ENCODE measurements around the gene PROM1. TPM values are rescaled to one million over a fixed set of nuclear protein-coding genes. Genes with fewer than 3 reads are reported as not detected.

The PROM1 gene
- total and polyA plus RNA-seq, 2 of the 8 experiments (the other 6 are each of a cell fraction or from before 2014, with no cell fraction given): 36.0 to 59.7 TPM

DNA sequence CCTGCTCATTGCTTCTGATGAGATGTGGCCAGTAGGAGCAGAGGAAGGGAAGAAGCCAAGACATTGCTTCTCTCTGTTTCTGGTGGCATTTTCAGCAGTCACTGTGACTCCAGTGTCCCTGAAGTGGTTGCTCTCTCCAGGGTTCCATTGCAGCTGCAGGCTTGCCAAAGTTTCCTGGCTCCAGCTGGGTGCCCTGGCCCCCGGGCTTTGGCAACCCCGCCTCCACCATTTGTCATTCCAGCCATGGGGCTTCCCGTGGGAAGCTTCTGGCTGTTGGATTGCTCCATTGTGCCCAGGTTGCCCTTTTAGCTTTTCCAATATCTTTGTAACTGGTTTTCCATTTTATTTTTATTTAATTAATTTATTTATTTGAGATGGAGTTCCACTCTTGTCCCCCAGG, 158.0 kb downstream of the PROM1 start:
- no peak overlapping the region for H3K4me2 ChIP-seq (ENCODE audit: insufficient read depth in 1 of 2, low read depth in 2 of 2, low read length in 2 of 2)
- H4K8ac ChIP-seq (ENCODE audit: extremely low read depth, insufficient read depth, low read length): no peak overlapping the region; the same call in 1 of the 2 replicates
- H3K23ac ChIP-seq (ENCODE audit: insufficient read length): no peak overlapping the region
- H2BK12ac ChIP-seq (ENCODE audit: low read depth, low read length): no peak overlapping the region
- H4K5ac ChIP-seq (ENCODE audit: insufficient read length, low read depth, low read length): no peak overlapping the region
- H2BK15ac ChIP-seq (ENCODE audit: low read length): no peak overlapping the region
- ChIA-PET CTCF (ENCODE audit: partially characterized antibody) (interaction anchor here (1.2 to 7.3 kb wide), 4 partner anchors 18 to 119 kb away, joined by 3 to 40 read pairs (median 4); no protein-coding TSS in a partner anchor), POLR2A (ENCODE audit: partially characterized antibody) (no interaction called here)
- FAIRE-seq: no peak
- H3K36me3 ChIP-seq (ENCODE audit: control insufficient read depth in 2 of 4, insufficient read depth in 4 of 4, low read length in 3 of 4): no peaks in the 10 kb centered on the region
- H4K91ac ChIP-seq (replicated peaks; ENCODE audit: insufficient read length, low read length): no peak overlapping the region
- H3K79me1 ChIP-seq (ENCODE audit: low read depth, low read length): no peaks in the 10 kb centered on the region
- no peak overlapping the region for H3K9ac ChIP-seq (replicated peaks in 1 of 4; ENCODE audit: extremely low read depth in 1 of 4, low read depth in 3 of 4, low read length in 3 of 4)
- no peak overlapping the region for H3K14ac ChIP-seq (ENCODE audit: insufficient read length)
- H3K18ac ChIP-seq (ENCODE audit: extremely low read depth, low read length): no peak overlapping the region
- no peaks in the 10 kb centered on the region for H4K20me1 ChIP-seq (replicated peaks in 1 of 2; ENCODE audit: control insufficient read depth in 1 of 2, insufficient read depth in 2 of 2, low read length in 2 of 2)
- H2BK5ac ChIP-seq (ENCODE audit: low read depth, low read length): no peak overlapping the region
- H2AK5ac ChIP-seq (ENCODE audit: low read depth, low read length): no peak overlapping the region
- no peak overlapping the region for H2BK20ac ChIP-seq (ENCODE audit: low read length)
- no peak overlapping the region for H3K56ac ChIP-seq (replicated peaks; ENCODE audit: insufficient read length, low read depth, low read length)
- no peak overlapping the region for H3K27ac ChIP-seq (ENCODE audit: low read depth, low read length)
- H3K79me2 ChIP-seq (ENCODE audit: control insufficient read depth in 1 of 2, insufficient read depth in 2 of 2, low read length in 2 of 2): no peaks in the 10 kb centered on the region
- H3K4ac ChIP-seq (replicated peaks; ENCODE audit: insufficient read length, low read depth, low read length): no peak overlapping the region
- no peak overlapping the region for H2BK120ac ChIP-seq (replicated peaks; ENCODE audit: low read depth, low read length)
- no peaks in the 10 kb centered on the region for H3K9me3 ChIP-seq (ENCODE audit: insufficient read depth in 2 of 2, low read depth in 1 of 2, low read length in 1 of 2)
- DNase-seq (ENCODE audit: low read depth in 1 of 2, low spot score in 2 of 2): no peak
- H3K4me1 ChIP-seq (replicated peaks in 1 of 4; ENCODE audit: control insufficient read depth in 3 of 4, insufficient read depth in 4 of 4, low read length in 3 of 4): no peaks in the 10 kb centered on the region
- H3K27me3 ChIP-seq (replicated peaks in 1 of 4; ENCODE audit: control insufficient read depth in 3 of 4, extremely low read depth in 1 of 4, insufficient read depth in 3 of 4, low read length in 3 of 4): no peaks in the 10 kb centered on the region
- no peaks in the 10 kb centered on the region for H3K23me2 ChIP-seq (ENCODE audit: low read depth, low read length)
- no peak overlapping the region; the same call in 1 of the 2 replicates for H2AFZ ChIP-seq (ENCODE audit: low read length)
- WGBS, 2 experiments (ENCODE audit: extremely low coverage in 1 of 2, insufficient coverage in 1 of 2, insufficient read length in 1 of 2, insufficient replicate concordance in 2 of 2, low coverage in 1 of 2, low lambda C conversion rate in 2 of 2, missing lambda C conversion rate in 1 of 2): 95% methylated on average over 3 of the region's 3 CpGs; no CpG with 5 or more reads in 1 of the 2 experiments
- no peak overlapping the region for H3K4me3 ChIP-seq (ENCODE audit: extremely low read depth in 1 of 4, insufficient read depth in 2 of 4, low read depth in 3 of 4, low read length in 4 of 4)
- TF ChIP-seq POU5F1 (IDR thresholded peaks at IDR 0.05; ENCODE audit: low read depth, low read length): no peak
- TF ChIP-seq GTF2F1 (IDR thresholded peaks at IDR 0.05; ENCODE audit: borderline replicate concordance, low read depth, low read length): no peak
- no peak for TF ChIP-seq SP1 (IDR thresholded peaks at IDR 0.05; ENCODE audit: low read depth, low read length)
- TF ChIP-seq RBBP5 (IDR thresholded peaks at IDR 0.05; ENCODE audit: borderline replicate concordance, low read depth, low read length): no peak
- no peak for TF ChIP-seq RNF2 (IDR thresholded peaks at IDR 0.05; ENCODE audit: borderline replicate concordance, low read depth, low read length, missing control alignments, poor library complexity, severe bottlenecking)
- TF ChIP-seq ASH2L (IDR thresholded peaks at IDR 0.05; ENCODE audit: low read length): no peak
- no peak for TF ChIP-seq RAD21 (IDR thresholded peaks at IDR 0.05 in 1 of 2, conservative IDR thresholded peaks at IDR 0.05 in 1 of 2; ENCODE audit: low read depth in 2 of 2, low read length in 2 of 2)
- no peak for TF ChIP-seq TCF12 (IDR thresholded peaks at IDR 0.05; ENCODE audit: low read depth, low read length)
- TF ChIP-seq ZNF274 (IDR thresholded peaks at IDR 0.05; ENCODE audit: borderline replicate concordance, extremely low read depth, low read length): no peak
- no peak for TF ChIP-seq KDM4A (IDR thresholded peaks at IDR 0.05; ENCODE audit: low read depth, low read length, severe bottlenecking)
- no peak for TF ChIP-seq SAP30 (IDR thresholded peaks at IDR 0.05; ENCODE audit: insufficient read depth, insufficient replicate concordance, low read length)
- TF ChIP-seq CHD1 (IDR thresholded peaks at IDR 0.05; ENCODE audit: low read depth, low read length): no peak
- TF ChIP-seq BRCA1 (IDR thresholded peaks at IDR 0.05; ENCODE audit: low read depth, low read length): no peak
- no peak for TF ChIP-seq CEBPB (IDR thresholded peaks at IDR 0.05; ENCODE audit: low read depth, low read length)
- TF ChIP-seq SP2 (IDR thresholded peaks at IDR 0.05; ENCODE audit: low read length): no peak

Data from H1 (cell line).